ENCODE measurements around the gene C1QTNF9.
"Not testable (repeated sequence)": the region's sequence is repeated elsewhere in the genome, so short reads cannot be mapped to it uniquely, and the experiment has no call there.

The C1QTNF9 gene

GRCh38 chr13:24321416-24321815 is 12.0 kb downstream of the C1QTNF9 start:
- not testable (repeated sequence) for DNase-seq (ENCODE audit: low spot score)

GRCh38 chr13:24322470-24322869 is 13.1 kb downstream of the C1QTNF9 start:
- not testable (repeated sequence) for DNase-seq (ENCODE audit: low spot score)

- DNase-seq (ENCODE audit: low spot score), result no peak
Observed at GRCh38 chr13:24323036-24323738, 13.8 kb downstream of the C1QTNF9 start.

- DNase-seq (ENCODE audit: low spot score), result no peak
Observed at GRCh38 chr13:24323739-24324075, 14.3 kb downstream of the C1QTNF9 start.

- not testable (repeated sequence) for DNase-seq (ENCODE audit: low spot score)
Observed at GRCh38 chr13:24327598-24327997, 18.2 kb downstream of the C1QTNF9 start.

GRCh38 chr13:24328145-24328544 is 18.8 kb downstream of the C1QTNF9 start:
- DNase-seq (ENCODE audit: low spot score), result no peak

GRCh38 chr13:24338721-24339120 is 29.3 kb downstream of the C1QTNF9 start:
- DNase-seq (ENCODE audit: low spot score), result no peak

- DNase-seq (ENCODE audit: low spot score), result no peak
Observed at GRCh38 chr13:24339937-24340607, 30.7 kb downstream of the C1QTNF9 start.

GRCh38 chr13:24340608-24340955 is 31.2 kb downstream of the C1QTNF9 start:
- no peak for DNase-seq (ENCODE audit: low spot score)

GRCh38 chr13:24341439-24341838 is 32.1 kb downstream of the C1QTNF9 start:
- peak; percentile 26 for DNase-seq (ENCODE audit: low spot score)

- no peak for DNase-seq (ENCODE audit: low spot score)
Observed at GRCh38 chr13:24348385-24348784, 39.0 kb downstream of the C1QTNF9 start.

- peak; percentile 10 for DNase-seq (ENCODE audit: low spot score)
Observed at GRCh38 chr13:24348797-24349515, 39.6 kb downstream of the C1QTNF9 start.

GRCh38 chr13:24349778-24350664 is 40.6 kb downstream of the C1QTNF9 start:
- peak; percentile 4 for DNase-seq (ENCODE audit: low spot score)

- no peak for DNase-seq (ENCODE audit: low spot score)
Observed at GRCh38 chr13:24351423-24351822, 42.0 kb downstream of the C1QTNF9 start.

GRCh38 chr13:24353736-24354135 is 44.4 kb downstream of the C1QTNF9 start:
- no peak for DNase-seq (ENCODE audit: low spot score)

GRCh38 chr13:24355103-24355502 is 45.7 kb downstream of the C1QTNF9 start:
- no peak for DNase-seq (ENCODE audit: low spot score)

- no peak for DNase-seq (ENCODE audit: low spot score)
Observed at GRCh38 chr13:24356270-24356669, 46.9 kb downstream of the C1QTNF9 start.

GRCh38 chr13:24356837-24357236 is 47.5 kb downstream of the C1QTNF9 start:
- no peak for DNase-seq (ENCODE audit: low spot score)

- DNase-seq (ENCODE audit: low spot score), result no peak
Observed at GRCh38 chr13:24357756-24358155, 48.4 kb downstream of the C1QTNF9 start.

GRCh38 chr13:24358836-24359235 is 49.5 kb downstream of the C1QTNF9 start:
- DNase-seq (ENCODE audit: low spot score), result not testable (repeated sequence)

GRCh38 chr13:24359252-24359651 is 49.9 kb downstream of the C1QTNF9 start:
- not testable (repeated sequence) for DNase-seq (ENCODE audit: low spot score)

- DNase-seq (ENCODE audit: low spot score), result no peak
Observed at GRCh38 chr13:24360106-24360505, 50.7 kb downstream of the C1QTNF9 start.
